Neuron (in vitro differentiated cells): Measurements from ENCODE around the gene CEP295NL.
A peak's percentile ranks its signal among the peaks of the same experiment; 100 is the strongest.
"Not testable (repeated sequence)": the region's sequence is repeated elsewhere in the genome, so short reads cannot be mapped to it uniquely, and the experiment has no call there.

Source experiments
- H2AFZ ChIP-seq: one replicate; pipeline ENCODE4 v1.6.1; 2013; ENCODE audit warnings: low read depth, mild to moderate bottlenecking, inconsistent platforms, low read length, moderate library complexity
- H3K27me3 ChIP-seq: one replicate; pipeline ENCODE4 v1.6.1; 2013; ENCODE audit warnings: low read length; ENCODE audit not compliant: insufficient read depth
- H3K36me3 ChIP-seq: one replicate; pipeline ENCODE4 v1.6.1; 2013; ENCODE audit warnings: low read length; ENCODE audit not compliant: insufficient read depth
- H3K4me1 ChIP-seq: one replicate; pipeline ENCODE4 v1.6.1; 2013; ENCODE audit warnings: low read length; ENCODE audit not compliant: insufficient read depth
- H3K4me3 ChIP-seq: 2 replicates; pipeline ENCODE4 v1.5.1; 2013; ENCODE audit warnings: mild to moderate bottlenecking, low read length, moderate library complexity
- H3K9me3 ChIP-seq: one replicate; pipeline ENCODE4 v1.6.1; 2013; ENCODE audit warnings: low read length

CEP295NL gene

DNA sequence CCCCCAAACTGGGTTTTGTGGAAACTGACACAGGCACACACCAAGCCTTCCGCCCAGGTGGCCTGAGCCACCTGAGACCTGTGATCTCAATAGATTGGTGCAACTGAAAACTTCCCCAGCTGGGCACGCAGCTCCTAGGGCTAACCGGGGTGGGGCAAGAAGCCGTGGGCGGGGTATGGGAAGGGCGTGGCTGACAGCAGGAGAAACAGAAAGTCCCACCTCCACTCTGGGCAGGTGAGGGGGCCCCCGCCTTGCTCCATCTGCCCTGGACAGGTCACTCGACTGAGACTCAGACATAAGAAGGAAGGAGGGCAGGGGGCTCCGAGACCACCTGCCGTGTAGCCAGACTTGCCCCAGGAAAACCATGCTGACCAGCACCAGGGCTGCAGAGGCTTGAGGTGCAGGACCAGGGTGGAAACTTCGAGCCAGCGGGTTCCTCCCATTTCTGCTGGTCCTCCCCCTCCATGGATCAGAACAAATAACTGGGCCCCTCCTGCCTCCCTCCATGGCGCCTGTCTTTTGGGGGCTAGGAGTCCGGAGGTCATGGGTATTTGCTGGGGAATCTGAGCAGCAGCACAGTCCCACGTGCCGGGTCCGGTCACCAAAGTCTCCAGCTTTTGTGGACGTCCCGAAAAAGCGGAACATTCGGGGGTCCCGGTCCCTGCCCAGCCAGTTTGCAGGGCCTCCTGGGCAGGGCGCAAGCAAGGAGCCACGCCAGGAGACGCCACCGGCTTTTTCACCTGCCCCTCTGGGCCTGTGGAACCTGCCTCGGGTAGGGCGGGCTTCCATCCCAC, 20.9 kb upstream of the CEP295NL start:
- Histone ChIP-seq H3K27me3 (no peaks in the 10 kb centered on the region), H3K4me3 (peak overlapping the region; percentile 60), H3K9me3 (no peaks in the 10 kb centered on the region), H3K36me3 (no peaks in the 10 kb centered on the region), H2AFZ (no peak overlapping the region), H3K4me1 (peaks cover 36% of the 10 kb centered on the region)

DNA sequence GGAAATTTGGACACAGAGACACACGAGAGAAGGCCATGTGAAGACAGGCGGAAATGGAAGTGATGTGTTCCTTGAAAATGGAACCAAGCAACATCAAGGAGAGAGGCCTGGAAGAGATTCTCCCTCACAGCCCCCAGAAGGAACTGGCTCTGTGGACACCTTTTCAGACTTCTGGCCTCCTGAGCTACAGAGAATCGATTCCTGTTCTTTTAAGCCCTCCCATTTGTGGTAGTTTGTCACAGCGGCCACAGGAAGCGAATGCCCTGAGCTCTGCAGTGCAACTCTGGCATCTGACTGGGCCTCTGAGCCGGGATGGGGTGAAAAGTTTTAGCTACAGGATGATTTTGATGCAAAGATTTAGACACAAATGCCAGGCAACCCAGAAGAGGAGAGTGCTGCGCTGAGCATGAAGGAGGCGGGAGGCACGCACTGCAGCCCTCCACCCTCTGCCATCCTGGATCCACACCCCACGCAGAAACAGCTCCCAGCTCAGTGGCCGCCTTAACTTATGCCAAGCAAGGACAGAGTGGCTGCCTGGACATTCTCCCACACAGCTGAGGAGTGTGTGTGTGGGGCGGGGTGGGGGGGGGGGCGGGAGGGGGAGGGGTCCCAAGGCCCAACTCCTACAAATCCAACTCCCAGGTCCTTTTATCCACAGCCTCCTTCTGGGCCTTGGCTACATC, 20.0 kb upstream of the CEP295NL start:
- Histone ChIP-seq H3K4me3 (peak overlapping the region; percentile 60), H3K9me3 (no peaks in the 10 kb centered on the region), H3K36me3 (no peaks in the 10 kb centered on the region), H2AFZ (no peak overlapping the region), H3K4me1 (peaks cover 28% of the 10 kb centered on the region), H3K27me3 (no peaks in the 10 kb centered on the region)

DNA sequence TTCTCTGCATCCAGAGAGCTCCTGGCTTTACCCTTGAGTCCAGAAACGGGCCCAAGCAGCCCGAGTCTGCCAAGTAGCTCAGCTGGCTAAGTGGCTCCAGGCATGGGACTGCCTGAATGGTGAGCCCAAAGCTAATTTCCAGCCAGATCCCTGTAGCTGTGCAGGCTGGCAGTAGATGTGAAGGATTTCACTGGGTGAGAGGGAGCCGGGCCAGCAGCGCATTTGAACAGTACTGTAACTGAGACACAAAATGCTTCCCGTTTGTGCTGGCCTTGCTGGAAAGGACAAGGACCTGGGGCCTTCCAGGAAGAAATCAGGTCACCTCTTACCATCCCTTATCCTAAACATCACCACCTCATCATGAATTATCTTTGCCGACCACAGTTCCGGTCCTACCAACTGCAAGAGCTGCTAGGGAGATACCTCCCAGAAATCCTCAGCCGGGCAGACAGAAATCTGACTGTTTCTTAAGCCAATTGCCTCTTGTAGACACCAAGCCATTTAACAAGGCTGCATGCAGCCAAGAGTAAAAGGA, 18.5 kb upstream of the CEP295NL start:
- H2AFZ ChIP-seq = no peak overlapping the region
- H3K4me3 ChIP-seq = no peak overlapping the region
- no peaks in the 10 kb centered on the region for H3K9me3 ChIP-seq
- peaks cover 28% of the 10 kb centered on the region for H3K4me1 ChIP-seq
- no peaks in the 10 kb centered on the region for H3K36me3 ChIP-seq
- no peaks in the 10 kb centered on the region for H3K27me3 ChIP-seq

DNA sequence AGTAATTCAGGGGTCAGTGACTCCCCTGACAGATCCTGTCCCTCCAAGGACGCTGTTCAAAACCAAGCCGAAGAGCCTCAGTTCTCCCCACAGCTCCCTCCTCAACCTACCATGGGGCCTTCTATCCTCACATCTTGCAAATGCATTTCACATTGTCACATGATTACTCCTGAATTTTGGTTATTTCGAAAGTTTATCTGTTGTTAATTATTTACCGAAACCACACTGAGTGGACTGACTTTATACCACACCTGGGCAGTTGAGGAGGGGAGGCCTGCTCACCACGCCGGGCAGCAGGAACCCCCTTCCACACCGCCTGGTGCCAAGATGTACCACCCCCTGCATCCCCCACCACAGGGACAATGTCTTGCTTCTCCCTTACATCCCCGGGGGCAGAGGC, 17.5 kb upstream of the CEP295NL start:
- H3K4me3 ChIP-seq = no peak overlapping the region
- H3K4me1 ChIP-seq = peaks cover 21% of the 10 kb centered on the region
- H3K27me3 ChIP-seq = no peaks in the 10 kb centered on the region
- H2AFZ ChIP-seq = no peak overlapping the region
- H3K36me3 ChIP-seq = no peaks in the 10 kb centered on the region
- no peaks in the 10 kb centered on the region for H3K9me3 ChIP-seq

DNA sequence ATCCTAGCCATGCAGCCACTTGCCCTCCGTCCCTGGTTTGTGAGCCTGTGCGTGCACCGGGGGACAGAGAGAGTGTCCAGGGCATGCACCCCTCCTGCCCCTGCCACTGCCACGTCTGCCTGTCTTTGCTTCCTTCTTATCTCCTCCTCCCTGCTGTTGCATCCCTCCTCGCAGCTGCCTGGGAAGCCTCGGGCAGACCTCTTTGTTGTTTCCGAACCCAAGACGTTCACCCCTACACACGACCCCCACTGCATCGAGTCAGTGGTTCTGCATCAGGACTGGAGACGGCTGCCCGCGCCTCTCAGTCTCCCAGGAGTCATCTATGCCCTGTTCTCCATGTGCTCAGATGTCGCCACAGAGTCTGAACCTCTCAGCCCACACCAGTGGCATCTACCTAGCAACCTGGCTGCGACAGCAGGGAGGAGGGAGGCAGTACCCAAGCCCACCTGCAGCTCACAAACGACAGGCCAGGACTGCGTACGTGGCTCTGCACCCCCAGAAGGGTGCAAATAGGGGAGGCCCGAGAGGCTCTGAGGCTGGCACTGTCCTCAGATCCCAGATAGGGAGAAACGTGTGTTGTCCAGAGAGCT, 17.0 kb upstream of the CEP295NL start:
- Histone ChIP-seq H2AFZ (no peak overlapping the region), H3K9me3 (no peaks in the 10 kb centered on the region), H3K27me3 (no peaks in the 10 kb centered on the region), H3K4me3 (no peak overlapping the region), H3K4me1 (peaks cover 21% of the 10 kb centered on the region), H3K36me3 (no peaks in the 10 kb centered on the region)

DNA sequence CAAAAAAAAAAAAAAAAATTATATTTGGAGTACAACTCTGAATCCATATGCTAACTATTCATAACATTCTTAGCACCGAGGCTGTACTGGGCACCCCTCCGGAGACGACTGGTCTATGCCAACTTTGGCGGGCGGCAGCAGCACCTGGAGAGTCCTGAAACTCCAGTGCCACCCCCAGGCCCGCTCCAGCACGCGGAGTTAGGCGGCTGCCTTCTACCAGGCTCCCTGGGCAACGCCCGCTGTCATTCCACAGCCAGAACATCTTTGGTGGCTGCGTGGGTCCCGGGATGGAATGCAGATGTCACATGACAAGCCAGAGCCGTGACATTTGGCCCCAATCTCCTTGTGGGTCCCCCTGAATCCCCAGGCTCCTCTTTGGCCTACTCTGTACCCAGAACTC, 16.0 kb upstream of the CEP295NL start:
- H3K9me3 ChIP-seq = no peaks in the 10 kb centered on the region
- H2AFZ ChIP-seq = no peak overlapping the region
- no peaks in the 10 kb centered on the region for H3K36me3 ChIP-seq
- no peak overlapping the region for H3K4me3 ChIP-seq
- H3K4me1 ChIP-seq = peaks cover 17% of the 10 kb centered on the region
- H3K27me3 ChIP-seq = no peaks in the 10 kb centered on the region

DNA sequence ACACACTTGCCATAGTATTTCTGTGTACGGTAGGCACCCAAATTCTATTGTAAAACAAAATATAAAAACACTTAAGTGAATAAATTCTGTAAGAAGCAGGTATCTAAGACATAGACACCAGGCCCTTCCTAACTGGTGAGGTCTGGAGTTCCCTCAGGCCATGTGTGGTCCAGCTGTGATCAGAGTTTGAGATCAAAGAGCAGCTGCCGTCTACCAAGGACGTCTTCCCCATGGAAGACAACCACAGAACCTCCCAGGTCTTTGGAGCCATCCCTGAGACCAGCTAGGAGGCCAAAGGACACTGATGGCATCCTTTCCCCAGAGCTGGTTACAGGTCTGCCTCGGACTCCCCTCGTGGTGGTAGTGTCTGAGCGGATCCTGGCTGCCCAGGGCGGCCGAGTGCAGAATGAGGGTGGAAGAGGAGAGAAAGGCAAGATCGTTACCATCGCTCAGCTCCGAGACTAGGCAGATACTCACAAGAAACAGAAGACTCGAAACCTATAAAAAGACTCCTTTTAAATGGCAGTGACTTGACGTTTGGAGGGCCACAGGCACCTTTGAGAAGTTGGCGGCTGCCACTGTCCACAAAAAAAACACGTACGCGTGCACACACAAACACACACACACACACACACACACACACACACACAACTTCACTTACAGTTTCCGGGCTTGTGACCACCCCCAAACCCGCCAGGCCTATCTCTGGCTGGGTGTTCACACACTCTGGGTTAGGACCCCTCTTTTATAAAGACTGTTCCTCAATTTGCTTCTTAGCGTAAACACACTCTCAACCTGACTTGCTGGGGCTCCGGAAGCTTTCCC, 14.7 kb upstream of the CEP295NL start:
- no peaks in the 10 kb centered on the region for H3K36me3 ChIP-seq
- peaks cover 11% of the 10 kb centered on the region for H3K4me1 ChIP-seq
- no peaks in the 10 kb centered on the region for H3K27me3 ChIP-seq
- H3K9me3 ChIP-seq = no peaks in the 10 kb centered on the region
- H2AFZ ChIP-seq = no peak overlapping the region
- H3K4me3 ChIP-seq = no peak overlapping the region

DNA sequence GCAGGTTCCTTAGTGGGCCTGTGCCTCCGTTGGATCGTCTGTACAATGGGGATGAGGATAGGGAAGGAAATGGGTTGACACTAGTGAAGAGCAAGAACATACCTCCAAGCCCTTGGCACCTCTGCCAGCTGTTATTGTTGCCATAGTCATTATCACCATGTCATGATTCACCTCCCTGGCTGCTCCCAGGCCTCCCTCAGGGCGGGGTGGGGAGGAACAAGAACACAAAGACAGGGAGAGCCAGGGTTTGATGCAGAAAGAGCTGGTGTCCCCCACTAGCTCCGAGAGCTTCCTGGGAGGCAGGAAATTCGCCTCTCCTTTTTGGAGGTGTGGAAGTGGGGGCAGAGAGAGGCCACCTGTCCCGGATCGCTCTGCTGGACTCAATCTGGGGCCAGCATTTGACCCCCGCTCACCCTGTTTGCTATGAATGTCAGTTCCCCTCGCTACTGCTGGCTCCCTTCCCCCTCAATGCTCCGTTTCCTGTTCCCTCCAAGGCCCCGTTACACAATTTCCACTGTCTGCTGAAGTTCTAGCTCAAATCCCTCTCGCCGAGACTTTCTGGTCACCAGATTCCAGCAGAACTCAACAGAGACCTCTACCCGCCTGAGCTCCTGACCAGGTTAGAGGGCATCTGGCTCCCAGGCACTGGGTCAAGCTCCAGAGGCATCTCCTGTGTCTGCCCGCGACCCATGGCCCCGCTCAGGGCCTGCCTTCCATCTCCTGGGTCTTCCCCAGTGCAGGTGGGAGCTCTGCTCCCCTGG, 13.1 kb upstream of the CEP295NL start:
- no peaks in the 10 kb centered on the region for H3K27me3 ChIP-seq
- peaks cover 6% of the 10 kb centered on the region for H3K4me1 ChIP-seq
- H3K36me3 ChIP-seq = no peaks in the 10 kb centered on the region
- H3K9me3 ChIP-seq = no peaks in the 10 kb centered on the region
- H2AFZ ChIP-seq = no peak overlapping the region
- H3K4me3 ChIP-seq = no peak overlapping the region

DNA sequence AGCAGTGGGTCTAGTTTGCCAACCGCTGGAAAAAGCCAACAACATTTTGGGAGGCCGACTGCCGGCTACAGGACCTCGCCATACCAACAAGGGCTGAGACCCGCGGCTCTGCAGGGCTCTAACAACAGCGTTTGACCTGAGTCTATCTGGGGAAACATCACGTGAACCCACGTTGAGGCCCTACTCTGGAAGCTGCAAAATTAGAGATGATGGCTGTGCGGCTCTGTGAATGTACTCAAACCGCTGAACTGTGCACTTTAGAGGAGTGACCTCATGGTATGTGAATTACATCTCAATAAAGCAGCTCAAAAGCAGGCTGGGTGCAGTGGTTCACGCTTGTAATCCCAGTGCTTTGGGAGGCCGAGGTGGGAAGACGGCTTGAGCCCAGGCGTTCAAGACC, 10.1 kb upstream of the CEP295NL start:
- H3K4me3 ChIP-seq = no peak overlapping the region
- H3K4me1 ChIP-seq = peaks cover 6% of the 10 kb centered on the region
- H3K9me3 ChIP-seq = no peaks in the 10 kb centered on the region
- no peak overlapping the region for H2AFZ ChIP-seq
- no peaks in the 10 kb centered on the region for H3K36me3 ChIP-seq
- H3K27me3 ChIP-seq = no peaks in the 10 kb centered on the region

DNA sequence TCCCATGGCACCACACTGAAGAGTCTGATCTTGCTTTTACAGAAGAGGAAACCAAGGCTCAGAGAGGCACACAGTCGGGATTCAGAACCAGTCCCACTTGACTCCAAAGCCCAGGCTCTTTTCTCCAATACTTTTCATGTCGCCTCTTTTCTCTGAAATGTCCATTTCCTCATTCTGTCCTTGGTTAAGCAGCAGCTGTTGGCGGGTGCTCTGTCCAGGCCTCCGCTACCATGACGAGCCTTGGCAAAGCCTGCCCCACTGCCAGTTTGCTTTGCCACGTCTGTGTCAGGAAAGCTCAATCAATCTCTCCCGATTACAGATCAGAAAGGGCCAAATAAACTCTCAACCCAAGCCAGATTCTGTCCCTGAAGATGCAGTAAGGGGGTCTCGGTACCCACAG, 9.1 kb upstream of the CEP295NL start:
- no peaks in the 10 kb centered on the region for H3K27me3 ChIP-seq
- no peak overlapping the region for H2AFZ ChIP-seq
- no peaks in the 10 kb centered on the region for H3K36me3 ChIP-seq
- H3K4me3 ChIP-seq = no peak overlapping the region
- H3K9me3 ChIP-seq = no peaks in the 10 kb centered on the region
- peaks cover 6% of the 10 kb centered on the region for H3K4me1 ChIP-seq

DNA sequence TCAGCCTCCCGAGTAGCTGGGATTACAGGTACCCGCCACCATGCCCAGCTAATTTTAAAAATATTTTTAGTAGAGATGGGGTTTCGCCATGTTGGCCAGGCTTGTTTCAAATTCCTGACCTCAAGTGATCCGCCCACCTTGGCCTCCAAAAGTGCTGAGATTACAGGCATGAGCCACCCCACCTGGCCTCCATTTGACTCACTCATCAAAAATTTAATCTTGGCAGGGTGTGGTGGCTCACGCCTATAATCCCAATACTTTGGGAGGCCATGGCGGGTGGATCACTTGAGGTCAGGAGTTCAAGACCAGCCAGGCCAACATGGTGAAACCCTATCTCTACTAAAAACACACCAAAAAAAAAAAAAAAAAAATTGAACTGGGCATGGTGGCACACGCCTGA, 8.5 kb upstream of the CEP295NL start:
- H3K4me1 ChIP-seq = not testable (repeated sequence)

DNA sequence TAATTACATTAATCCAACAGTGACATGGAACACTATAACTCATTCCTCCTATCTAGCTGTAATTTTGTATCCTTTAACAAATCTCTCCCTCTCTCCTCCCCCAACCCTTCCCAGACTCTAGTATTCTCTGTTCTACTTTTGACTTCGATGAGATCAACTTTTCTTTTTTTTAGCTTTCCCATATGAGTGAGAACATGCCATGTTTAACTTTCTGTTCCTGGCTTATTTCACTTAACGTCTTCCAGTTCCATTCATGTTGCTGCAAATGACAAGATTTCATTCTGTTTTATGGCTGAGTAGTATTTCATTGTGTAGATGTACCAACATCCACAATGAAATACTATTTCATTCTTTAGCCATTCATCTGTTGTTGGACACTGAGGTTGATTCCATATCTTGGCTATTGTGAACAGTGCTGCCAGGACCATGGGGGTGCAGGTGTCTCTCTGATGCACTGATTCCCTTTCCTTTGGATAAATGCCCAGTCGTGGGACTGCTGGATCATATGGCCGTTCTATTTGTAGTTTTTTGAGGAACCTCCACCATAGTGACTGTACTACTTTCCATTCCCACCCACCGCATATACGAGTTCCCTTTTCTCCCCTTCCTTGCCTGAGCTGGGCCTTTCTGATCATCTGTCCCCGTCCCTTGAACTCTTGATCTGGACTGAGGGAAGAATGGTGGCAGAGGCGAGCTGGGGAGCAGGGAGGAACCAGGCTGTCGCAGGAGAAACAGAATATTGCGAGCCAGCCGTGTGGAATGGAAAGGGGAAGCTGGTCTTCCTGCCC, 7.7 kb upstream of the CEP295NL start:
- Histone ChIP-seq H3K4me1 (peaks cover 6% of the 10 kb centered on the region), H2AFZ (no peak overlapping the region), H3K9me3 (no peaks in the 10 kb centered on the region), H3K27me3 (no peaks in the 10 kb centered on the region), H3K4me3 (no peak overlapping the region), H3K36me3 (no peaks in the 10 kb centered on the region)

More for the DNA sequence above, 8.5 kb upstream of the CEP295NL start:
- H3K9me3 ChIP-seq, H2AFZ ChIP-seq, H3K27me3 ChIP-seq, H3K4me3 ChIP-seq, H3K36me3 ChIP-seq: not testable (repeated sequence)
